ENCODE results near the gene KDM5C. TPM values are rescaled to one million over a fixed set of nuclear protein-coding genes. Genes with fewer than 3 reads are reported as not detected.

The KDM5C gene
- total and polyA plus RNA-seq, 10 donors, result 10.4 to 165 (median 114) TPM

GRCh38 chrX:53242310-53242709 is 17.3 kb upstream of the KDM5C start:
- Histone ChIP-seq H3K4me3 (no peak overlapping the region), H3K9me3 (no peaks in the 10 kb centered on the region), H3K4me1 (no peaks in the 10 kb centered on the region), H3K27ac (no peak overlapping the region), H3K36me3 (peaks cover 0 to 4% (median 0%) of the 10 kb centered on the region in 6 donors), H3K27me3 (replicated peaks in 1 of 7) (peaks cover 0 to 9% (median 0%) of the 10 kb centered on the region in 7 donors)
- DNase-seq, result no peak
- intact Hi-C loops (cut with DNase I; ENCODE audit: low total_unique reads), result no loop called here
- TF ChIP-seq CTCF (IDR thresholded peaks at IDR 0.05 in 8 of 11, conservative IDR thresholded peaks at IDR 0.05 in 3 of 11) (no peak), POLR2AphosphoS5 (IDR thresholded peaks at IDR 0.05) (no peak), POLR2A (IDR thresholded peaks at IDR 0.05) (no peak)
- 80 to 91% (median 88%) methylated on average over 4 of the region's 4 CpGs for WGBS, 5 donors

- peak; percentile 67 for DNase-seq
- no peaks in the 10 kb centered on the region for H3K4me1 ChIP-seq
- no peak for TF ChIP-seq POLR2A (IDR thresholded peaks at IDR 0.05)
- TF ChIP-seq POLR2AphosphoS5 (IDR thresholded peaks at IDR 0.05), result no peak
- no peak for TF ChIP-seq CTCF (IDR thresholded peaks at IDR 0.05 in 8 of 11, conservative IDR thresholded peaks at IDR 0.05 in 3 of 11)
- H3K4me3 ChIP-seq, result no peak overlapping the region
- H3K36me3 ChIP-seq, result peaks cover 0 to 4% (median 0%) of the 10 kb centered on the region in 6 donors
- no peaks in the 10 kb centered on the region for H3K9me3 ChIP-seq
- H3K27ac ChIP-seq, result no peak overlapping the region
- H3K27me3 ChIP-seq (replicated peaks in 1 of 7), result peaks cover 0 to 9% (median 0%) of the 10 kb centered on the region in 7 donors
- intact Hi-C loops (cut with DNase I; ENCODE audit: low total_unique reads), result no loop called here
- 59 to 79% (median 73%) methylated on average over 6 to 7 of the region's 7 CpGs; no CpG with 5 or more reads in 1 of the 5 donors for WGBS, 5 donors
Observed at GRCh38 chrX:53241558-53241957, 16.6 kb upstream of the KDM5C start.

DNA sequence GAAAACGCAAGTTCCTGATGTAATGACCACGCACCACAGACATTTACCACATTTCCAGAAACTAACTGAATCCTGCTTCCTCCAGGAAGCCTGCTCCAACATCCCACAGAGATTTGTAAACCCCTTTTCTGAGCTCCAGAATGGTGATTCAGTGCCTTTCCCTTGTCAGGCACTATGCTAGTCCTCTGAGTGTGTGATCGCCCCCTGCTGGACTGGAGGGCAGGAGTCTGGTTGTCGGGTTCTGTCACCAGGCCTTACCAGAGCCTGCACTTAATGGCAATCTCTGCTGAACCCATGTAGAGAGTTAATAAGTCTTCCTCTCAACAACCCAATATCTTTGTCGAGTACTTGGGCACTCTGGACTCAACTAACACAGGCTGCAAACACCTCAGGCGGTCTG is 14.5 kb upstream of the KDM5C start:
- DNase-seq, result peak; percentile 63
- intact Hi-C loops (cut with DNase I; ENCODE audit: low total_unique reads), result no loop called here
- no peaks in the 10 kb centered on the region for H3K9me3 ChIP-seq
- H3K4me3 ChIP-seq, result no peak overlapping the region
- no peak overlapping the region for H3K27ac ChIP-seq
- peaks cover 0 to 4% (median 0%) of the 10 kb centered on the region in 6 donors for H3K36me3 ChIP-seq
- 70 to 90% (median 73%) methylated on average over 2 to 6 of the region's 6 CpGs for WGBS, 5 donors
- no peaks in the 10 kb centered on the region for H3K27me3 ChIP-seq (replicated peaks in 1 of 7)
- no peaks in the 10 kb centered on the region for H3K4me1 ChIP-seq
- TF ChIP-seq POLR2AphosphoS5 (IDR thresholded peaks at IDR 0.05) (no peak), POLR2A (IDR thresholded peaks at IDR 0.05) (no peak), CTCF (IDR thresholded peaks at IDR 0.05 in 8 of 11, conservative IDR thresholded peaks at IDR 0.05 in 3 of 11) (peak in 1 of 11 experiments; percentile 32)

- TF ChIP-seq POLR2AphosphoS5 (IDR thresholded peaks at IDR 0.05) (no peak), CTCF (IDR thresholded peaks at IDR 0.05 in 8 of 11, conservative IDR thresholded peaks at IDR 0.05 in 3 of 11) (no peak), POLR2A (IDR thresholded peaks at IDR 0.05) (no peak)
- Histone ChIP-seq H3K27me3 (replicated peaks in 1 of 7) (peaks cover 0 to 3% (median 0%) of the 10 kb centered on the region in 7 donors), H3K27ac (no peak overlapping the region), H3K4me3 (no peak overlapping the region), H3K4me1 (no peaks in the 10 kb centered on the region), H3K9me3 (no peaks in the 10 kb centered on the region), H3K36me3 (no peaks in the 10 kb centered on the region)
- WGBS, 5 donors, result 72 to 100% (median 83%) methylated on average over 6 to 10 of the region's 10 CpGs
- intact Hi-C loops (cut with DNase I; ENCODE audit: low total_unique reads), result no loop called here
- DNase-seq, result peak; percentile 32
Observed at GRCh38 chrX:53237056-53237455, 12.0 kb upstream of the KDM5C start.

Data from spleen (tissue), 11 donors.